NCI-H1436 treated with DMSO at 0.1 percent for 48 hours (cell line): ENCODE measurements around the gene METTL1.

Experiments
- DNase-seq: peaks from one replicate; lab custom pipeline; 2025; lab: John Stamatoyannopoulos, UW

METTL1 gene

GRCh38 chr12:57753756-57754337 is 18.1 kb downstream of the METTL1 start:
- no peak for DNase-seq

DNA sequence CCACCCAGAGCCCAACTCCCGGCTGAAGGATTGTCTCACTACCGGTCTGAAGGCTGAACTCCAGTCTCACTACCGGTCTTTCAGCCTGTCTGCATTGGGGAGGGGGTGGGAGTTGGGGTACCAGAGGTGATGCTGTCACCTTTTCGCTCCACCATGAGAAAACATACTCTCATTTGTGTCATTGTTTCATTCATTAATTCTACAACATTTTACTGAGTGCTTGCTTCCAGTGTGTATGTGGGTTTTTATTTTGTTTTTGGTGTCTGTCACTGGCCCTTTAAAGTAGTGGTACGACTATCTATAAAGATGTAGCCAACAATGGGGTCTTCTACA is 19.3 kb downstream of the METTL1 start:
- DNase-seq: no peak

GRCh38 chr12:57751788-57752667 is 19.9 kb downstream of the METTL1 start, which contains the start of gene CDK4:
CDK4 (minus strand) TSS chr12:57752310; CDS start chr12:57751717, 593 bp downstream.
- peak; percentile 98 for DNase-seq

DNA sequence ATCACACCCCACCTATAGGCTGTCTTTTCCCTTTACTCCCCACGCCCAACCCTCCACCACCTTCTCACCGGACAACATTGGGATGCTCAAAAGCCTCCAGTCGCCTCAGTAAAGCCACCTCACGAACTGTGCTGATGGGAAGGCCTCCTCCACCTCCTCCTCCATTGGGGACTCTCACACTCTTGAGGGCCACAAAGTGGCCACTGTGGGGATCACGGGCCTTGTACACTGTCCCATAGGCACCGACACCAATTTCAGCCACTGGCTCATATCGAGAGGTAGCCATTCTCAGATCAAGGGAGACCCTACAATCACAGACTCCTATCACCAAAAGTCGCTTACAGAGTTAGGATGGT is 20.5 kb downstream of the METTL1 start:
- no peak for DNase-seq

DNA sequence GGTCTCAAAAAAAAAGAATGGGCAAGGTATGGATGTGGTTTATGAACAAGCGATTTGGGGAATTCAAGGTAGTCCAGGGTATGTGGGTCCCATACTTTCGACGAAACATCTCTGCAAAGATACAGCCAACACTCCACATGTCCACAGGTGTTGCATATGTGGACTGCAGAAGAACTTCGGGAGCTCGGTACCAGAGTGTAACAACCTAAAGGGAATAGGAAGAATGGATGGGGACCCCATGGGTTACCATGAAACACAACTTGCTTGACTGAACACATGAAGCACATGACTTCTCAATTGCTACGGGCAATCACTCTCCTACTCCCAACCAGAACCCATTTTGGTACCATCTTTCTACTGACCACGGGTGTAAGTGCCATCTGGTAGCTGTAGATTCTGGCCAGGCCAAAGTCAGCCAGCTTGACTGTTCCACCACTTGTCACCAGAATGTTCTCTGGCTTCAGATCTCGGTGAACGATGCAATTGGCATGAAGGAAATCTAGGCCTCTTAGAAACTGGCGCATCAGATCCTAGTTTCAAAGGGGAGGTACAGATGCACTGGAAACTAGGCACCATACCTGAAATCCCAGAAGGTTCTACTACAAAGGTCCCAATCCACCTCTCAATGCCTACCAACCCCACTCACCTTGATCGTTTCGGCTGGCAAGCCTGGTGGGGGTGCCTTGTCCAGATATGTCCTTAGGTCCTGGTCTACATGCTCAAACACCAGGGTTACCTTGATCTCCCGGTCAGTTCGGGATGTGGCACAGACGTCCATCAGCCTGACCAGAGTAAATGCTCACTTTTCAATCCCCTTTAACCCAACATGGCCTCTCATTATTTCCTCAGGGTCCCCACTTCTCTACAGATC is 21.1 kb downstream of the METTL1 start:
- DNase-seq: no peak

- no peak for DNase-seq
Observed at GRCh38 chr12:57749061-57749460, 22.8 kb downstream of the METTL1 start.

DNA sequence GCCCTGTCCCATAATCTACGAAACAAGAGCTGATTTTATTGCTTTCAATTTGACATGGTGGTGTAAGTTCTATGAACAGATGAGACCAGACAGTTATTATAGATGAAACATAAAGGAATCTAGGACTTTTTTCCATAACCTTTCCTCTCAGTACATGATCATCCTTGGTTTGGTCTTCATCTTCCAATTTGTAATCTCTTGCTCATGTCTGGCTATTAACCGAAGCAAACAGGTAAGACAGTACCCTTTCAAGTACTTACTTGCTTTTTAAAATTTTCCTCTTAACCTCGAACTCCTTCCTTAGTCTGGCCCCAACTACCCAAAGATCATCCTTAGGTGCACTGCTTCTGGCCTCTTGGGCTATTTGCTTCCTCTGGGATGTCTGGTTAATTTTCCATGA is 25.9 kb downstream of the METTL1 start:
- DNase-seq: no peak

GRCh38 chr12:57745485-57745881 is 26.4 kb downstream of the METTL1 start:
- DNase-seq: no peak

- DNase-seq: peak; percentile 93
Observed at GRCh38 chr12:57744777-57745484, 27.0 kb downstream of the METTL1 start, which contains the start of gene TSPAN31. TSPAN31 (plus strand) TSS chr12:57745039; CDS start chr12:57745155, 116 bp downstream.

GRCh38 chr12:57744194-57744776 is 27.6 kb downstream of the METTL1 start:
- DNase-seq: no peak

DNA sequence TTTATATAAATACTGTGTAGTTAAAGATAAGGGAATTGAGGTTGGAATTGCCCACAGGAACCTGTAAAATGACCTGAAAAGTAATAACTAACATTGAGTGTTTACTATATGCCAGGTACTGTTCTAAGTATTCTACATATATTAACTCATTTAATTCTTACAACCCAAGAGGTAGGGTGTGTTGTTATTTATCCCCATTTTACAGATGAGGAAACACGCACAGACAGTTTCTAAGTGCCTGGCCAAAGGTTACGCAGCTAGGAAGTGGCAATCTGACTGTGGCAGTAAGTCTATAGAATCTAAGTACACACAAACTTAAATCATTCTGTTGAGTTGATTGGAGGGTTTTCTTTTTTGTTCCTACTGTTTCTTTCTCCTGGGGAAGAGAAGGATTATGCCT is 28.1 kb downstream of the METTL1 start:
- no peak for DNase-seq

GRCh38 chr12:57741844-57742738 is 29.8 kb downstream of the METTL1 start:
- DNase-seq: no peak

- no peak for DNase-seq
Observed at GRCh38 chr12:57741413-57741789, 30.5 kb downstream of the METTL1 start.

- no peak for DNase-seq
Observed at GRCh38 chr12:57740656-57741412, 31.1 kb downstream of the METTL1 start.

GRCh38 chr12:57739914-57740538 is 31.9 kb downstream of the METTL1 start:
- DNase-seq: no peak

DNA sequence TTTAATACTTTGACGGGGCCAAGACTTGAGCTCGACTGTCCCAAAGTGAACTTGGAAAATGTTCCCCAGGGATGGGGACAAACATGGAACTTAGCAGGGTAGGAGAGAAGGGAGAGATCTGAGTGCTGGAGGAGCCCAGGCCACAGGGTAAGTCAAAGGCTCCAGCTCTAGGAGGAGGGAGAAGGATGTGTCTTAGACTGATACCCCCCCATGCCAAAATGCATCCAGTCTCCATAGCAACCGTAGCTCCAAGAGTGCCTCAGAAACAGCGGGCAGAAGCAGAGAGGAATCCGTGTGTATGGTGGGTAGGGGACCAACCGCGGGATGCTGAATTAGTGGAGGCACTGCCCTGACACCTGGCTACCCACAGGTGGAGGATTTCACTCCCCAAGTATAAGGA is 32.5 kb downstream of the METTL1 start:
- no peak for DNase-seq

DNA sequence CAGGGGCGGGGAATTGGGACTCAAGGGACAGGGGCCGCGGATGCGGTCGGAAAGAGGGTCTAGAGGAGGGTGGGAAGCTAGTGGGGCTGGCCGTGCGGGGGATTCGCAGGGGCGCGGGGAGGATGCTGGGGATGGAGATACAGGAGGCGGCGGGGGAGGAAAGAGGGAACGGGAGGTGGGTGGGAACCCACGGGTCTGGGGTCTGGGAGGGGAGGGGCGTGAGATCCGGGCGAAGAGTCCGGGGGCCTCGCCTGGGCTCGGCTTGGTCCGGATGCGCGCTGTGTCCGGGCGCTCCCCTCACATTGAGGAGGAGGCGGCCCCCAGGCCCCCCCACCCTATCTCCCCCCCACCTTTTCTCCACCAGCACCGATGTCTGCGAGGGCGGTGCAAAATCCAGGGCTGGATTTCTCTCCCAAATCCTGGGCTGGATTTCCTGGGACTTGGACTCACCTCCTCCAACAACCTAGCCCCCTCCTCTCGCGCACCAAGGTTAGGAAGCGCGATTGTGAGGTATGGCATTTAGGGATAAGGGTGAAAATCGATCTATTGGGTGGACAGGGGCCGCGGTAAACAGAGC is 33.2 kb downstream of the METTL1 start, which contains the start of gene AGAP2:
TSS of gene AGAP2 (minus strand) at position 82 of the 577 bp plus-strand sequence. CDS start 496 bp downstream, outside the sequence.
- DNase-seq: no peak
